ENCODE data around the gene KRTAP5-2.
"Not testable (repeated sequence)": the region's sequence is repeated elsewhere in the genome, so short reads cannot be mapped to it uniquely, and the experiment has no call there.

Gene KRTAP5-2

GRCh38 chr11:1584661-1585370 lies 13.3 kb downstream of the KRTAP5-2 start, which contains the start of gene KRTAP5-1:
Gene KRTAP5-1 (minus strand): TSS chr11:1585283. CDS start chr11:1585249, 34 bp downstream.
- not testable (repeated sequence) for H3K36me3 ChIP-seq (ENCODE audit: control insufficient read depth, insufficient read depth, low read length, severe bottlenecking); DNase-seq (ENCODE audit: low read depth); H3K9ac ChIP-seq (ENCODE audit: low read length); H3K9me3 ChIP-seq (ENCODE audit: control insufficient read depth, low read length); H3K4me3 ChIP-seq (ENCODE audit: low read length); H3K4me1 ChIP-seq (ENCODE audit: control insufficient read depth, insufficient read depth, low read length)
- peaks cover 27% of the 10 kb centered on the region for H3K27me3 ChIP-seq (replicated peaks; ENCODE audit: control insufficient read depth, insufficient read depth, low read length)

DNA sequence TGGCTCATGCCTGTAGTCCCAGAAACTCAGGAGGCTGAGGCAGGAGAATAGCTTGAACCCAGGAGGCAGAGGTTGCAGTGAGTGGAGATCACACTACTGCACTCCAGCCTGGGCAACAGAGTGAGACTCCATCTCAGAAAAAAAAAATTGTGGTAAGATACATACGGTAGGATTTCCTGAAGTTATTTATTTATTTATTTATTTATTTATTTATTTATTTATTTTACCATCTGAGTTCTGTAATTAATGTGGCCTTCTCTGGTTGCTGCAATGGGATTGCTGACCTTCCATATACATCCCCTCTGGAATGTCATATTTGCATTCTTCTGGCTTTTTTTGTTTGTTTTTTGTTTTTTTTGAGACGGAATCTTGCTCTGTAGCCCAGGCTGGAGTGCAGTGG lies 15.2 kb downstream of the KRTAP5-2 start:
- H3K36me3 ChIP-seq (ENCODE audit: control insufficient read depth, insufficient read depth, low read length, severe bottlenecking); H3K4me1 ChIP-seq (ENCODE audit: control insufficient read depth, insufficient read depth, low read length); DNase-seq (ENCODE audit: low read depth); H3K9ac ChIP-seq (ENCODE audit: low read length); H3K4me3 ChIP-seq (ENCODE audit: low read length): not testable (repeated sequence)
- H3K27me3 ChIP-seq (replicated peaks; ENCODE audit: control insufficient read depth, insufficient read depth, low read length) = peaks cover 33% of the 10 kb centered on the region
- peaks cover 11% of the 10 kb centered on the region for H3K9me3 ChIP-seq (ENCODE audit: control insufficient read depth, low read length)

GRCh38 chr11:1581976-1582375 lies 16.1 kb downstream of the KRTAP5-2 start:
- no peaks in the 10 kb centered on the region for H3K4me1 ChIP-seq (ENCODE audit: control insufficient read depth, insufficient read depth, low read length)
- no peaks in the 10 kb centered on the region for H3K36me3 ChIP-seq (ENCODE audit: control insufficient read depth, insufficient read depth, low read length, severe bottlenecking)
- H3K9ac ChIP-seq (ENCODE audit: low read length) = no peak overlapping the region
- H3K4me3 ChIP-seq (ENCODE audit: low read length) = no peak overlapping the region
- DNase-seq (ENCODE audit: low read depth) = no peak
- peaks cover 34% of the 10 kb centered on the region for H3K27me3 ChIP-seq (replicated peaks; ENCODE audit: control insufficient read depth, insufficient read depth, low read length)
- peaks cover 13% of the 10 kb centered on the region for H3K9me3 ChIP-seq (ENCODE audit: control insufficient read depth, low read length)

DNA sequence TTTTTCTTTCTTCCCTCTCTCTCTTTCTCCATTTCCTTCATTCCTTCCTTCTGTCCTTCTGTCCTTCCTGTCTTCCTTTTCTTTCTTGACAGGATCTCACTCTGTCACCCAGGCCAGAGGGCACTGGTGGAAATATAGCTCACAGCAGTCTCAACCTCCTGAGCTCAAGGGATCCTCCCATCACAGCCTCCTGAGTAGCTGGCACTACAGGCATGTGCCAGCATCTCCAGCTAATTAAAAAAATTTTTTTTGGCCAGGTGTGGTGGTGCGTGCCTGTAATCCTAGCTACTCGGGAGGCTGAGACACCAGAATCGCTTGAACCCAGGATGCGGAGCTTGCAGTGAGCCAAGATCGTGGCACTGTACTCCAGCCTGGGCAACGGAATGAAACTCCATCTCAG lies 21.3 kb downstream of the KRTAP5-2 start:
- Histone ChIP-seq H3K4me3 (ENCODE audit: low read length) (no peak overlapping the region), H3K4me1 (ENCODE audit: control insufficient read depth, insufficient read depth, low read length) (peaks cover 3% of the 10 kb centered on the region), H3K27me3 (replicated peaks; ENCODE audit: control insufficient read depth, insufficient read depth, low read length) (peaks cover 34% of the 10 kb centered on the region), H3K36me3 (ENCODE audit: control insufficient read depth, insufficient read depth, low read length, severe bottlenecking) (no peaks in the 10 kb centered on the region), H3K9ac (ENCODE audit: low read length) (no peak overlapping the region), H3K9me3 (ENCODE audit: control insufficient read depth, low read length) (peaks cover 13% of the 10 kb centered on the region)
- no peak for DNase-seq (ENCODE audit: low read depth)

- not testable (repeated sequence) for DNase-seq (ENCODE audit: low read depth); H3K4me3 ChIP-seq (ENCODE audit: low read length); H3K9ac ChIP-seq (ENCODE audit: low read length); H3K4me1 ChIP-seq (ENCODE audit: control insufficient read depth, insufficient read depth, low read length); H3K36me3 ChIP-seq (ENCODE audit: control insufficient read depth, insufficient read depth, low read length, severe bottlenecking)
- peaks cover 13% of the 10 kb centered on the region for H3K9me3 ChIP-seq (ENCODE audit: control insufficient read depth, low read length)
- peaks cover 29% of the 10 kb centered on the region for H3K27me3 ChIP-seq (replicated peaks; ENCODE audit: control insufficient read depth, insufficient read depth, low read length)
These were observed 22.3 kb downstream of the KRTAP5-2 start for GRCh38 chr11:1575756-1576155.

GRCh38 chr11:1574933-1575242 lies 23.2 kb downstream of the KRTAP5-2 start:
- no peaks in the 10 kb centered on the region for H3K36me3 ChIP-seq (ENCODE audit: control insufficient read depth, insufficient read depth, low read length, severe bottlenecking)
- H3K27me3 ChIP-seq (replicated peaks; ENCODE audit: control insufficient read depth, insufficient read depth, low read length) = peaks cover 29% of the 10 kb centered on the region
- H3K9ac ChIP-seq (ENCODE audit: low read length) = no peak overlapping the region
- DNase-seq (ENCODE audit: low read depth) = no peak
- no peak overlapping the region for H3K4me3 ChIP-seq (ENCODE audit: low read length)
- H3K9me3 ChIP-seq (ENCODE audit: control insufficient read depth, low read length) = peaks cover 13% of the 10 kb centered on the region
- H3K4me1 ChIP-seq (ENCODE audit: control insufficient read depth, insufficient read depth, low read length) = peaks cover 3% of the 10 kb centered on the region

GRCh38 chr11:1574238-1574932 lies 23.7 kb downstream of the KRTAP5-2 start:
- Histone ChIP-seq H3K9ac (ENCODE audit: low read length) (no peak overlapping the region), H3K9me3 (ENCODE audit: control insufficient read depth, low read length) (peaks cover 13% of the 10 kb centered on the region), H3K4me1 (ENCODE audit: control insufficient read depth, insufficient read depth, low read length) (peaks cover 3% of the 10 kb centered on the region), H3K4me3 (ENCODE audit: low read length) (no peak overlapping the region), H3K36me3 (ENCODE audit: control insufficient read depth, insufficient read depth, low read length, severe bottlenecking) (no peaks in the 10 kb centered on the region), H3K27me3 (replicated peaks; ENCODE audit: control insufficient read depth, insufficient read depth, low read length) (peaks cover 29% of the 10 kb centered on the region)
- peak; percentile 80 for DNase-seq (ENCODE audit: low read depth)

- Histone ChIP-seq H3K27me3 (replicated peaks; ENCODE audit: control insufficient read depth, insufficient read depth, low read length) (peaks cover 29% of the 10 kb centered on the region), H3K9me3 (ENCODE audit: control insufficient read depth, low read length) (peaks cover 11% of the 10 kb centered on the region), H3K9ac (ENCODE audit: low read length) (no peak overlapping the region), H3K36me3 (ENCODE audit: control insufficient read depth, insufficient read depth, low read length, severe bottlenecking) (no peaks in the 10 kb centered on the region), H3K4me3 (ENCODE audit: low read length) (no peak overlapping the region), H3K4me1 (ENCODE audit: control insufficient read depth, insufficient read depth, low read length) (peaks cover 3% of the 10 kb centered on the region)
- peak; percentile 15 for DNase-seq (ENCODE audit: low read depth)
These were observed 24.2 kb downstream of the KRTAP5-2 start for GRCh38 chr11:1573903-1574237.

DNA sequence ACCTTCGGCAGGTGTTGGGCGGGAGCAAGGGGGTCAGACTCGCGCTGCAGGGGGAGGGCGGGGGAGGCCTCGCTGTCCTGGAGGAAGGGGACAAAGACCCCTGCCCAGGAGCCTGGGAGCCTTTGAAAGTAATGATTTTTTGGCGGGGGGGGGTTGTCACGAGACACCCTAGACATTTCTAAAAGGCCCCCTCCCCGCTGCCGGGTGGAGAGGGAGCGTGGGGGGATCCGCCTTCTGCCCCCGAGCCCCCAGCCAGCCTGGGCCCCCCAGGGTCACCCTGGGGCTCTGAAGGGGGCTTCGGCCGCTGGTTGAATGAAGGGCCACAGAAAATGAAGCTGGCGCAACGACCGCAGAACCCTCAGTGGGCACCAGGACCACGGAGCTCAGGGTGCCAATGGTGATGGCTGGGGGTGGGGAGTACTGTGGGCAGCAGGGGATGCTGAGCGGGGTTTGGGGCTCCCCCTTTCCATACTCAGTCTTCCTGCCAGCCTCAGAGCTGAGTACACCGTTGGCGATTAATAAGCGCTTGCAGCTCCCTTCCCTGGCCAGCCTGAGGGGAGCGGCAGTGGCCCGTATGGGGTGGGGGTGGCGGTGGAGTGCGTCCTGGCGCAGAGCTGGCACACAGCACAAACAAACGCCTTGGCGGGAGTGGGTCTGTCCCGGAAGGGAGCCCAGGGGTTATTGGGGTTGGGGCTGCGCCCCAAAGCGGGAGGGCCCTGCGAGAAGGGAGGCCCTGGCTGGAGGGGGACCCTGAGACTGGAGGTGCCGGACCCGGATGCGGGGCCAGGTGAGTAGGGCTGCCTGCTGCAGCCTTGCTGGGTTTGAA lies 24.8 kb downstream of the KRTAP5-2 start:
- Histone ChIP-seq H3K36me3 (ENCODE audit: control insufficient read depth, insufficient read depth, low read length, severe bottlenecking) (no peaks in the 10 kb centered on the region), H3K4me1 (ENCODE audit: control insufficient read depth, insufficient read depth, low read length) (peaks cover 3% of the 10 kb centered on the region), H3K4me3 (ENCODE audit: low read length) (no peak overlapping the region), H3K9ac (ENCODE audit: low read length) (no peak overlapping the region), H3K9me3 (ENCODE audit: control insufficient read depth, low read length) (peaks cover 5% of the 10 kb centered on the region), H3K27me3 (replicated peaks; ENCODE audit: control insufficient read depth, insufficient read depth, low read length) (peaks cover 26% of the 10 kb centered on the region)
- DNase-seq (ENCODE audit: low read depth) = peak; percentile 24

DNA sequence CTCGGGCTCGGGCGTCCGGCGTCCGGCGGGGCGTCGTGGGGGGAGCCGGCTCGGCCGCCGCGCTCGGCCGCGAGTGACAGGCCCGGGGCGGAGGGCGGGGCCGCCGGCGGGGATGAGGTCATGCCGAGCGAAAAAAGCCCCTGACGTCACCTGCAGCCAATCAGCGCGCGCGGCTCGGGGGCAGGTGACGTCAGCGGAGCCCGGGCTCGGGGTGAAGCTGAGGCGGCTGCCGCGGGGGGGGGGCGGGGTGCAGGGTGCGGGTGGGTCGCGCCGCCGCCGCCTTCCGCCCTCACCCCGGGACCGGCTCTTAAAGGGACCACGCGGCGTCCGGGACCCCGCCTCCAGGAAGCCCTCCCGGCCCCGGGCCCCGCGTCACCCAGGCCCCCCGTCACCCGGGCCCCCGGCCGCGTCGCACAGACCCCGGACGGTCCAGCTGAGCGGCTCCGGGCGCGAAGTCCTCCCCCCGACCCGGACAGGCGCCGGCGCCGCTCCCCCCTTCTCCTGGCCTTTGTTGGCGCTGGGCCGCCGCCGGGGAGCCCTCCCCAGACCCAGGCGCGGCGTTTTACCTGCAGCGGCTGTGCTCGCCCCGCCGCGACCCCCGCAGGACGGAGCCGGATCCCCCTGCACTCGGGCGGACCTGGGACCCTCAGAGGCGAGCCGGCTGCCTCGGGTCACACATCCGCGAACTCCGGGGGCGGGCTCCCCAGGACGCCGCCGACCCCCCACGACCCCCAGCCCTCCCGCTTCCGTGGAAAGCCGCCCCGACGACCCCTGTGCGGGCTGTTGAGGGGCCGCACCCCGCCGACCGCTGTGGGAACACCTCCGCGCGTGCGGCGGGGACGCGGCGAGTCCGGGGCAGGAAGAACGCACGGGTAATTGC lies 25.7 kb downstream of the KRTAP5-2 start, which contains the start of gene DUSP8:
Gene DUSP8, minus strand, starts transcription at position 75 of the 880 bp plus-strand sequence. CDS start 6,445 bp downstream, outside the sequence.
- peaks cover 21% of the 10 kb centered on the region for H3K27me3 ChIP-seq (replicated peaks; ENCODE audit: control insufficient read depth, insufficient read depth, low read length)
- H3K36me3 ChIP-seq (ENCODE audit: control insufficient read depth, insufficient read depth, low read length, severe bottlenecking) = no peaks in the 10 kb centered on the region
- peak; percentile 96 for DNase-seq (ENCODE audit: low read depth)

More for the DNA sequence above, 25.7 kb downstream of the KRTAP5-2 start, which contains the start of gene DUSP8:
- no peak within 1 kb of the TSS for H3K4me3 ChIP-seq (ENCODE audit: low read length)
- peaks cover 3% of the 10 kb centered on the region for H3K4me1 ChIP-seq (ENCODE audit: control insufficient read depth, insufficient read depth, low read length)
- no peaks in the 10 kb centered on the region for H3K9me3 ChIP-seq (ENCODE audit: control insufficient read depth, low read length)
- no peak within 1 kb of the TSS for H3K9ac ChIP-seq (ENCODE audit: low read length)

Data from adipocyte (in vitro differentiated cells).